WTC11 (cell line): ENCODE results near the gene BBS1. TPM values are rescaled to one million over a fixed set of nuclear protein-coding genes. Genes with fewer than 3 reads are reported as not detected.

Source experiments
- FOXJ3 ChIP-seq: sonication (generic); formaldehyde crosslinking; IDR thresholded peaks from 2 replicates; pipeline ENCODE4 v1.9.0; 2021; ENCODE audit warnings: missing genetic modification reagents, mild to moderate bottlenecking, borderline replicate concordance
- GTF2I ChIP-seq: fragments of 250-450 bp; sonication (Bioruptor Pico); conservative IDR thresholded peaks from 2 replicates; pipeline ENCODE4 v1.4.0; 2021; ENCODE audit warnings: mild to moderate bottlenecking
- HMGA2 ChIP-seq: fragments of 250-450 bp; sonication (Bioruptor Pico); IDR thresholded peaks from 2 replicates; pipeline ENCODE4 v1.4.0; 2021; ENCODE audit warnings: mild to moderate bottlenecking, moderate library complexity
- NR2C2 ChIP-seq: sonication (generic); formaldehyde crosslinking; IDR thresholded peaks from 2 replicates; pipeline ENCODE4 v1.8.0; 2022; ENCODE audit warnings: mild to moderate bottlenecking, missing genetic modification reagents
- PRRX2 ChIP-seq: fragments of 250-450 bp; sonication (Bioruptor Pico); IDR thresholded peaks from 2 replicates; pipeline ENCODE4 v1.8.0; 2021; ENCODE audit warnings: mild to moderate bottlenecking
- SOX15 ChIP-seq: fragments of 250-450 bp; sonication (Bioruptor Pico); IDR thresholded peaks from 2 replicates; pipeline ENCODE4 v1.9.0; 2021; ENCODE audit warnings: mild to moderate bottlenecking
- SP1 ChIP-seq: sonication (generic); formaldehyde crosslinking; conservative IDR thresholded peaks from 2 replicates; pipeline ENCODE4 v1.8.1; 2022; ENCODE audit warnings: missing genetic modification reagents
- TP53 ChIP-seq: sonication (generic); formaldehyde crosslinking; IDR thresholded peaks from 2 replicates; pipeline ENCODE4 v1.8.1; 2023; ENCODE audit warnings: mild to moderate bottlenecking, missing genetic modification reagents
- ZBTB21 ChIP-seq: sonication (generic); formaldehyde crosslinking; IDR thresholded peaks from 2 replicates; pipeline ENCODE4 v1.8.1; 2023; ENCODE audit warnings: mild to moderate bottlenecking, missing genetic modification reagents, borderline replicate concordance
- ZNF121 ChIP-seq: sonication (generic); formaldehyde crosslinking; IDR thresholded peaks from 2 replicates; pipeline ENCODE4 v1.8.0; 2023; ENCODE audit warnings: missing genetic modification reagents
- ZNF138 ChIP-seq: sonication (generic); formaldehyde crosslinking; conservative IDR thresholded peaks from 2 replicates; pipeline ENCODE4 v1.8.1; 2022; ENCODE audit warnings: mild to moderate bottlenecking, moderate library complexity, missing genetic modification reagents
- ZNF232 ChIP-seq: sonication (generic); formaldehyde crosslinking; IDR thresholded peaks from 2 replicates; pipeline ENCODE4 v1.8.0; 2022; ENCODE audit warnings: mild to moderate bottlenecking, missing genetic modification reagents
- ZNF317 ChIP-seq: sonication (generic); formaldehyde crosslinking; IDR thresholded peaks from 2 replicates; pipeline ENCODE4 v1.8.1; 2023; ENCODE audit warnings: low read depth, mild to moderate bottlenecking, moderate library complexity, missing genetic modification reagents, borderline replicate concordance
- ZSCAN18 ChIP-seq: fragments of 250-450 bp; sonication (Bioruptor Pico); IDR thresholded peaks from 2 replicates; pipeline ENCODE4 v2.1.2; 2022; ENCODE audit warnings: mild to moderate bottlenecking, moderate library complexity
- total RNA-seq: library from RNA; stranded (reverse); gene quantifications from 3 replicates; pipeline ENCODE4 v1.2.3, GENCODE V29; 2021
- TF ChIP-seq, protein P1 (sequence below): sonication (generic); formaldehyde crosslinking; IDR thresholded peaks from 2 replicates; pipeline ENCODE4 v1.8.0; 2022; ENCODE audit warnings: mild to moderate bottlenecking, missing genetic modification reagents
- TF ChIP-seq, protein P2 (sequence below): sonication (generic); formaldehyde crosslinking; conservative IDR thresholded peaks from 2 replicates; pipeline ENCODE4 v1.8.1; 2023; ENCODE audit warnings: mild to moderate bottlenecking, low read depth, missing genetic modification reagents, moderate library complexity
- TF ChIP-seq, protein P3 (sequence below): sonication (generic); formaldehyde crosslinking; IDR thresholded peaks from 2 replicates; pipeline ENCODE4 v1.8.1; 2022; ENCODE audit warnings: missing genetic modification reagents, borderline replicate concordance
- TF ChIP-seq, protein P4 (sequence below): sonication (generic); formaldehyde crosslinking; IDR thresholded peaks from 2 replicates; pipeline ENCODE4 v1.8.0; 2022; ENCODE audit warnings: missing genetic modification reagents

Gene BBS1
- total RNA-seq, 1 experiment from 2014 or later, result 26.8 TPM

- TF ChIP-seq ZSCAN18 (no peak), PRRX2 (0 out of 2 replicates have a peak, but pooled peaks have one; percentile 46), SP1 (CRISPR knock-in tag) (peak; percentile 45; the same call in 1 of the 2 replicates), HMGA2 (CRISPR knock-in tag) (no peak), FOXJ3 (CRISPR knock-in tag) (no peak), ZNF121 (CRISPR knock-in tag) (0 out of 2 replicates have a peak, but pooled peaks have one; percentile 38), ZNF138 (0 out of 2 replicates have a peak, but pooled peaks have one; percentile 57), ZBTB21 (CRISPR knock-in tag) (no peak), ZNF232 (no peak), TP53 (CRISPR knock-in tag) (no peak), NR2C2 (CRISPR knock-in tag) (no peak), ZNF317 (no peak), GTF2I (CRISPR knock-in tag) (peak; percentile 100), SOX15 (CRISPR knock-in tag) (no peak)
- TF ChIP-seq, protein P1, sequence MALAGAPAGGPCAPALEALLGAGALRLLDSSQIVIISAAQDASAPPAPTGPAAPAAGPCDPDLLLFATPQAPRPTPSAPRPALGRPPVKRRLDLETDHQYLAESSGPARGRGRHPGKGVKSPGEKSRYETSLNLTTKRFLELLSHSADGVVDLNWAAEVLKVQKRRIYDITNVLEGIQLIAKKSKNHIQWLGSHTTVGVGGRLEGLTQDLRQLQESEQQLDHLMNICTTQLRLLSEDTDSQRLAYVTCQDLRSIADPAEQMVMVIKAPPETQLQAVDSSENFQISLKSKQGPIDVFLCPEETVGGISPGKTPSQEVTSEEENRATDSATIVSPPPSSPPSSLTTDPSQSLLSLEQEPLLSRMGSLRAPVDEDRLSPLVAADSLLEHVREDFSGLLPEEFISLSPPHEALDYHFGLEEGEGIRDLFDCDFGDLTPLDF (CRISPR knock-in tag), result no peak
- TF ChIP-seq, protein P2, sequence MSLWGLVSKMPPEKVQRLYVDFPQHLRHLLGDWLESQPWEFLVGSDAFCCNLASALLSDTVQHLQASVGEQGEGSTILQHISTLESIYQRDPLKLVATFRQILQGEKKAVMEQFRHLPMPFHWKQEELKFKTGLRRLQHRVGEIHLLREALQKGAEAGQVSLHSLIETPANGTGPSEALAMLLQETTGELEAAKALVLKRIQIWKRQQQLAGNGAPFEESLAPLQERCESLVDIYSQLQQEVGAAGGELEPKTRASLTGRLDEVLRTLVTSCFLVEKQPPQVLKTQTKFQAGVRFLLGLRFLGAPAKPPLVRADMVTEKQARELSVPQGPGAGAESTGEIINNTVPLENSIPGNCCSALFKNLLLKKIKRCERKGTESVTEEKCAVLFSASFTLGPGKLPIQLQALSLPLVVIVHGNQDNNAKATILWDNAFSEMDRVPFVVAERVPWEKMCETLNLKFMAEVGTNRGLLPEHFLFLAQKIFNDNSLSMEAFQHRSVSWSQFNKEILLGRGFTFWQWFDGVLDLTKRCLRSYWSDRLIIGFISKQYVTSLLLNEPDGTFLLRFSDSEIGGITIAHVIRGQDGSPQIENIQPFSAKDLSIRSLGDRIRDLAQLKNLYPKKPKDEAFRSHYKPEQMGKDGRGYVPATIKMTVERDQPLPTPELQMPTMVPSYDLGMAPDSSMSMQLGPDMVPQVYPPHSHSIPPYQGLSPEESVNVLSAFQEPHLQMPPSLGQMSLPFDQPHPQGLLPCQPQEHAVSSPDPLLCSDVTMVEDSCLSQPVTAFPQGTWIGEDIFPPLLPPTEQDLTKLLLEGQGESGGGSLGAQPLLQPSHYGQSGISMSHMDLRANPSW (CRISPR knock-in tag), result no peak
- TF ChIP-seq, protein P3, sequence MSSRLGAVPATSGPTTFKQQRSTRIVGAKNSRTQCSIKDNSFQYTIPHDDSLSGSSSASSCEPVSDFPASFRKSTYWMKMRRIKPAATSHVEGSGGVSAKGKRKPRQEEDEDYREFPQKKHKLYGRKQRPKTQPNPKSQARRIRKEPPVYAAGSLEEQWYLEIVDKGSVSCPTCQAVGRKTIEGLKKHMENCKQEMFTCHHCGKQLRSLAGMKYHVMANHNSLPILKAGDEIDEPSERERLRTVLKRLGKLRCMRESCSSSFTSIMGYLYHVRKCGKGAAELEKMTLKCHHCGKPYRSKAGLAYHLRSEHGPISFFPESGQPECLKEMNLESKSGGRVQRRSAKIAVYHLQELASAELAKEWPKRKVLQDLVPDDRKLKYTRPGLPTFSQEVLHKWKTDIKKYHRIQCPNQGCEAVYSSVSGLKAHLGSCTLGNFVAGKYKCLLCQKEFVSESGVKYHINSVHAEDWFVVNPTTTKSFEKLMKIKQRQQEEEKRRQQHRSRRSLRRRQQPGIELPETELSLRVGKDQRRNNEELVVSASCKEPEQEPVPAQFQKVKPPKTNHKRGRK (CRISPR knock-in tag), result no peak
- TF ChIP-seq, protein P4, sequence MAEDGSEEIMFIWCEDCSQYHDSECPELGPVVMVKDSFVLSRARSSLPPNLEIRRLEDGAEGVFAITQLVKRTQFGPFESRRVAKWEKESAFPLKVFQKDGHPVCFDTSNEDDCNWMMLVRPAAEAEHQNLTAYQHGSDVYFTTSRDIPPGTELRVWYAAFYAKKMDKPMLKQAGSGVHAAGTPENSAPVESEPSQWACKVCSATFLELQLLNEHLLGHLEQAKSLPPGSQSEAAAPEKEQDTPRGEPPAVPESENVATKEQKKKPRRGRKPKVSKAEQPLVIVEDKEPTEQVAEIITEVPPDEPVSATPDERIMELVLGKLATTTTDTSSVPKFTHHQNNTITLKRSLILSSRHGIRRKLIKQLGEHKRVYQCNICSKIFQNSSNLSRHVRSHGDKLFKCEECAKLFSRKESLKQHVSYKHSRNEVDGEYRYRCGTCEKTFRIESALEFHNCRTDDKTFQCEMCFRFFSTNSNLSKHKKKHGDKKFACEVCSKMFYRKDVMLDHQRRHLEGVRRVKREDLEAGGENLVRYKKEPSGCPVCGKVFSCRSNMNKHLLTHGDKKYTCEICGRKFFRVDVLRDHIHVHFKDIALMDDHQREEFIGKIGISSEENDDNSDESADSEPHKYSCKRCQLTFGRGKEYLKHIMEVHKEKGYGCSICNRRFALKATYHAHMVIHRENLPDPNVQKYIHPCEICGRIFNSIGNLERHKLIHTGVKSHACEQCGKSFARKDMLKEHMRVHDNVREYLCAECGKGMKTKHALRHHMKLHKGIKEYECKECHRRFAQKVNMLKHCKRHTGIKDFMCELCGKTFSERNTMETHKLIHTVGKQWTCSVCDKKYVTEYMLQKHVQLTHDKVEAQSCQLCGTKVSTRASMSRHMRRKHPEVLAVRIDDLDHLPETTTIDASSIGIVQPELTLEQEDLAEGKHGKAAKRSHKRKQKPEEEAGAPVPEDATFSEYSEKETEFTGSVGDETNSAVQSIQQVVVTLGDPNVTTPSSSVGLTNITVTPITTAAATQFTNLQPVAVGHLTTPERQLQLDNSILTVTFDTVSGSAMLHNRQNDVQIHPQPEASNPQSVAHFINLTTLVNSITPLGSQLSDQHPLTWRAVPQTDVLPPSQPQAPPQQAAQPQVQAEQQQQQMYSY (CRISPR knock-in tag), result 0 out of 2 replicates have a peak, but pooled peaks have one; percentile 8
- TF ChIP-seq, all 79 proteins: peak for 14
These were observed 36.0 kb downstream of the BBS1 start, which contains the start of gene ACTN3 (continued) for GRCh38 chr11:66546368-66546965.
